ENCODE measurements around the gene CDC42BPA. TPM values are rescaled to one million over a fixed set of nuclear protein-coding genes. Genes with fewer than 3 reads are reported as not detected.

Gene CDC42BPA
- total and polyA plus RNA-seq, 2 of the 8 experiments (the other 6 are each of a cell fraction or from before 2014, with no cell fraction given) = 7.1 to 28.5 TPM

- TF ChIP-seq YY1 (IDR thresholded peaks at IDR 0.05; ENCODE audit: low read depth, low read length) = no peak
- no peak for FAIRE-seq
- Histone ChIP-seq H3K9ac (replicated peaks in 1 of 4; ENCODE audit: extremely low read depth in 1 of 4, low read depth in 3 of 4, low read length in 3 of 4) (no peak overlapping the region), H2BK12ac (ENCODE audit: low read depth, low read length) (no peak overlapping the region), H3K4me3 (ENCODE audit: extremely low read depth in 1 of 4, insufficient read depth in 2 of 4, low read depth in 3 of 4, low read length in 4 of 4) (peak overlapping the region; percentile 59 to 91 (median 84)), H2BK120ac (replicated peaks; ENCODE audit: low read depth, low read length) (no peak overlapping the region), H3K23ac (ENCODE audit: insufficient read length) (no peak overlapping the region), H4K20me1 (replicated peaks in 1 of 2; ENCODE audit: control insufficient read depth in 1 of 2, insufficient read depth in 2 of 2, low read length in 2 of 2) (peaks cover 2 to 4% of the 10 kb centered on the region in 2 experiments), H3K4me2 (ENCODE audit: insufficient read depth in 1 of 2, low read depth in 2 of 2, low read length in 2 of 2) (peak overlapping the region; percentile 69 to 88), H2AFZ (ENCODE audit: low read length) (no peak overlapping the region), H3K14ac (ENCODE audit: insufficient read length) (no peak overlapping the region), H3K56ac (replicated peaks; ENCODE audit: insufficient read length, low read depth, low read length) (no peak overlapping the region), H3K18ac (ENCODE audit: extremely low read depth, low read length) (no peak overlapping the region), H4K91ac (replicated peaks; ENCODE audit: insufficient read length, low read length) (no peak overlapping the region), H3K27ac (ENCODE audit: low read depth, low read length) (no peak overlapping the region), H4K5ac (ENCODE audit: insufficient read length, low read depth, low read length) (no peak overlapping the region), H3K23me2 (ENCODE audit: low read depth, low read length) (peaks cover 8% of the 10 kb centered on the region), H3K4ac (replicated peaks; ENCODE audit: insufficient read length, low read depth, low read length) (no peak overlapping the region), H2BK15ac (ENCODE audit: low read length) (no peak overlapping the region), H3K79me2 (ENCODE audit: control insufficient read depth in 1 of 2, insufficient read depth in 2 of 2, low read length in 2 of 2) (peaks cover 4 to 61% of the 10 kb centered on the region in 2 experiments; a peak in 3 of 4 replicates), H2AK5ac (ENCODE audit: low read depth, low read length) (no peak overlapping the region), H3K9me3 (ENCODE audit: insufficient read depth in 2 of 2, low read depth in 1 of 2, low read length in 1 of 2) (no peaks in the 10 kb centered on the region), H3K36me3 (ENCODE audit: control insufficient read depth in 2 of 4, insufficient read depth in 4 of 4, low read length in 3 of 4) (no peaks in the 10 kb centered on the region), H2BK20ac (ENCODE audit: low read length) (no peak overlapping the region), H4K8ac (ENCODE audit: extremely low read depth, insufficient read depth, low read length) (no peak overlapping the region), H3K79me1 (ENCODE audit: low read depth, low read length) (no peaks in the 10 kb centered on the region), H3K27me3 (replicated peaks in 1 of 4; ENCODE audit: control insufficient read depth in 3 of 4, extremely low read depth in 1 of 4, insufficient read depth in 3 of 4, low read length in 3 of 4) (no peaks in the 10 kb centered on the region), H3K4me1 (replicated peaks in 1 of 4; ENCODE audit: control insufficient read depth in 3 of 4, insufficient read depth in 4 of 4, low read length in 3 of 4) (peaks cover 0 to 7% (median 1%) of the 10 kb centered on the region in 4 experiments; a peak in 4 of 7 replicates), H2BK5ac (ENCODE audit: low read depth, low read length) (no peak overlapping the region)
- no peak for DNase-seq (ENCODE audit: low read depth in 1 of 2, low spot score in 2 of 2)
- ChIA-PET CTCF (ENCODE audit: partially characterized antibody) (no interaction called here), POLR2A (ENCODE audit: partially characterized antibody) (no interaction called here)
Observed at GRCh38 chr1:227316456-227316855, 1.8 kb downstream of the CDC42BPA start.

Data from H1 (cell line).